ENCODE data around the gene OTULIN. TPM values are rescaled to one million over a fixed set of nuclear protein-coding genes. Genes with fewer than 3 reads are reported as not detected.

OTULIN gene
- total and polyA plus RNA-seq, 2 of the 4 experiments (the other 2 are of a cell fraction): 6.9 to 19.5 TPM

- Histone ChIP-seq H4K5ac (ENCODE audit: low read depth, low read length) (no peak overlapping the region), H3K56ac (ENCODE audit: extremely low read depth, insufficient read depth, low read length) (no peak overlapping the region), H3K79me1 (ENCODE audit: low read depth in 1 of 2, low read length in 2 of 2) (peaks cover 21 to 52% of the 10 kb centered on the region in 2 experiments), H2BK5ac (ENCODE audit: low read depth, low read length, poor library complexity, severe bottlenecking) (no peak overlapping the region), H3K27me3 (ENCODE audit: control insufficient read depth, insufficient read depth, low read length) (no peaks in the 10 kb centered on the region), H2BK15ac (ENCODE audit: low read depth, low read length) (no peak overlapping the region), H2BK120ac (ENCODE audit: low read depth, low read length) (no peak overlapping the region), H3K4ac (ENCODE audit: low read depth, low read length) (no peak overlapping the region), H3K9me1 (ENCODE audit: insufficient read depth, low read length) (peaks cover 10% of the 10 kb centered on the region), H3K4me1 (ENCODE audit: control insufficient read depth, insufficient read depth, low read length) (peaks cover 3% of the 10 kb centered on the region), H2AK9ac (replicated peaks; ENCODE audit: low read depth, low read length, poor library complexity) (no peak overlapping the region), H2AFZ (replicated peaks; ENCODE audit: low read length, poor library complexity) (no peak overlapping the region), H3K4me2 (ENCODE audit: low read depth, low read length) (no peak overlapping the region), H3K9ac (ENCODE audit: low read depth, low read length) (no peak overlapping the region), H3K14ac (replicated peaks; ENCODE audit: low read depth, low read length) (no peak overlapping the region), H4K91ac (ENCODE audit: insufficient read depth, low read depth, low read length) (no peak overlapping the region), H3K18ac (ENCODE audit: low read depth, low read length) (no peak overlapping the region), H3K4me3 (ENCODE audit: insufficient read depth, low read depth, low read length) (no peak overlapping the region), H3K23ac (ENCODE audit: low read depth, low read length) (no peak overlapping the region), H4K20me1 (ENCODE audit: insufficient read depth, low read length) (peaks cover 2% of the 10 kb centered on the region; the same call in 1 of the 2 replicates), H3K27ac (ENCODE audit: insufficient read depth, low read length) (no peak overlapping the region), H2BK20ac (ENCODE audit: low read depth, low read length) (no peak overlapping the region), H3K9me3 (ENCODE audit: control insufficient read depth, insufficient read depth, low read length) (no peaks in the 10 kb centered on the region), H2AK5ac (ENCODE audit: low read depth, low read length) (no peak overlapping the region), H3K36me3 (ENCODE audit: control insufficient read depth, insufficient read depth, low read length) (peaks cover 35% of the 10 kb centered on the region), H4K8ac (ENCODE audit: low read depth in 2 of 2, low read length in 2 of 2) (no peak overlapping the region)
- DNase-seq (no peak), ATAC-seq (ENCODE audit: low read depth) (no peak)
- 83% methylated on average over 1 of the region's 5 CpGs; no CpG with 5 or more reads in 1 of the 2 experiments for WGBS, 2 experiments (ENCODE audit: extremely low coverage in 2 of 2, insufficient read length in 1 of 2)
- POLR2A ChIA-PET (ENCODE audit: unreplicated experiment): no interaction called here
- in situ Hi-C loops (cut with MboI; ENCODE audit: low sequenced_read_pairs): no loop called here
- CTCF ChIA-PET: interaction anchor here (0.9 to 2.3 kb wide), 5 partner anchors 42 to 325 kb away, joined by 3 to 14 read pairs (median 4); no protein-coding TSS in a partner anchor
- dilution Hi-C loops (cut with HindIII; ENCODE audit: low sequenced_read_pairs, unreplicated experiment): no loop called here
- no TSS peak for BruUV-seq (replicated peaks)
- intact Hi-C loops (cut with micrococcal nuclease): loop anchor here (1.0 to 10.0 kb wide), 5 partner anchors 43 to 498 kb away; no protein-coding TSS in a partner anchor
- TF ChIP-seq MXI1 (IDR thresholded peaks at IDR 0.05; ENCODE audit: borderline replicate concordance, low read depth, low read length) (no peak), RAD21 (IDR thresholded peaks at IDR 0.05; ENCODE audit: low read length) (no peak), BHLHE40 (IDR thresholded peaks at IDR 0.05; ENCODE audit: low read depth, low read length) (no peak)
Observed at GRCh38 chr5:14684757-14685156, 20.2 kb downstream of the OTULIN start.

All from IMR-90 (cell line).